Measurements from ENCODE around the gene CD151. TPM values are rescaled to one million over a fixed set of nuclear protein-coding genes. Genes with fewer than 3 reads are reported as not detected.

Gene CD151
- total and polyA plus RNA-seq, 4 donors = 31.6 to 264 (median 124) TPM

DNA sequence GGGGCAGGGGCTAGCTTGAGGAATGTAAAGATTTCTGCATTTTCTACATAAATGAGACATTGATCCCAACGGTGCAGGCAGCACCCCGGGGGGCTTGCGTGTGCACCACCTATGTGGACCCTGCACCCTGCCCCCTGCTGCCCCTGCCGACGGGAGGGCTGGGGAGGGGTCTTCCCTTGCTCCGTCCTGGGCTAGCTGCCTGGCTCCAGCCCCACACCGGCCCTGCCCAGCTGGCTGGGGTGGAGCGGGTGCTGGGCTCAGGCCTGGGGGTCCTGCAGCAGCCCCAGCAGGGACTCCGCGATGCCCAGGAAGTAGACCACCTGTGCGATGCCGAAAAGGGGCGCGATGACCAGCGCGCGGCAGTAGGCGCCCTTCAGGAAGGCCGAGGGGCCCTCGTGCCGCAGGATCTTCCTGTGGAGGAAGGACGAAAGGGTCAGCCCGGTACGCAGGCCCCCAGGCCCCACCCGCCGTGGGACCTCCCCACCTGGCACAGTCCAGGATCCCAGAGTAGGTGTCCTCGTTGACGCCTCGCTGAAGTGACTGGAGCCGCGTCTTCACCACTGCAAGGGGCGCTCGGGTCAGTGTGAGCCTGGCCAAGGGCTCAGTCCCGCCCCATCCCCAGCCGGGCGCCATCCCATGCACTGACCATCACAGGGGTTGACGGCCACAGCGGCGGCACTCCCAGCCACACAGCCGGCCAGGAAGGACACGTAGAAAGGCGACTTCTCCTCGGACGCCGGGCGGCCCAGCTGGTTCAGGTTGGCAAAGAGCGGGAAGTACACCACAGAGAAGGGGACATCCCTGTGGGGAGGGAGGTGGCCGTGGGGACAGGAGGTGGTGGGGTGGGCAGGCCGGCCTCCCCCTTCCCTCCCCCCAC lies 40.9 kb upstream of the CD151 start:
- DNase-seq (ENCODE audit: low spot score) = no peak
- Histone ChIP-seq H3K4me1 (ENCODE audit: control insufficient read depth in 4 of 4, insufficient read depth in 4 of 4, low read length in 3 of 4) (peaks cover 7 to 32% (median 20%) of the 10 kb centered on the region in 4 donors), H3K4me3 (ENCODE audit: low read depth in 1 of 3, low read length in 3 of 3) (no peak overlapping the region), H3K9ac (ENCODE audit: low read depth in 1 of 2, low read length in 2 of 2) (no peak overlapping the region), H3K9me3 (ENCODE audit: control insufficient read depth in 4 of 4, low read length in 3 of 4) (no peaks in the 10 kb centered on the region), H3K36me3 (ENCODE audit: control insufficient read depth in 4 of 4, insufficient read depth in 3 of 4, low read depth in 1 of 4, low read length in 3 of 4) (peaks cover 0 to 10% (median 6%) of the 10 kb centered on the region in 4 donors), H3K27ac (ENCODE audit: low read depth in 1 of 2, low read length in 2 of 2) (no peak overlapping the region), H3K27me3 (ENCODE audit: control insufficient read depth in 4 of 4, insufficient read depth in 4 of 4, low read length in 3 of 4) (no peaks in the 10 kb centered on the region)
- 93% methylated on average over 49 of the region's 49 CpGs for WGBS
- no peak for TF ChIP-seq GABPA (IDR thresholded peaks at IDR 0.05 in 1 of 2, conservative IDR thresholded peaks at IDR 0.05 in 1 of 2)
- TF ChIP-seq, protein P1, sequence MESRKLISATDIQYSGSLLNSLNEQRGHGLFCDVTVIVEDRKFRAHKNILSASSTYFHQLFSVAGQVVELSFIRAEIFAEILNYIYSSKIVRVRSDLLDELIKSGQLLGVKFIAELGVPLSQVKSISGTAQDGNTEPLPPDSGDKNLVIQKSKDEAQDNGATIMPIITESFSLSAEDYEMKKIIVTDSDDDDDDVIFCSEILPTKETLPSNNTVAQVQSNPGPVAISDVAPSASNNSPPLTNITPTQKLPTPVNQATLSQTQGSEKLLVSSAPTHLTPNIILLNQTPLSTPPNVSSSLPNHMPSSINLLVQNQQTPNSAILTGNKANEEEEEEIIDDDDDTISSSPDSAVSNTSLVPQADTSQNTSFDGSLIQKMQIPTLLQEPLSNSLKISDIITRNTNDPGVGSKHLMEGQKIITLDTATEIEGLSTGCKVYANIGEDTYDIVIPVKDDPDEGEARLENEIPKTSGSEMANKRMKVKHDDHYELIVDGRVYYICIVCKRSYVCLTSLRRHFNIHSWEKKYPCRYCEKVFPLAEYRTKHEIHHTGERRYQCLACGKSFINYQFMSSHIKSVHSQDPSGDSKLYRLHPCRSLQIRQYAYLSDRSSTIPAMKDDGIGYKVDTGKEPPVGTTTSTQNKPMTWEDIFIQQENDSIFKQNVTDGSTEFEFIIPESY (IDR thresholded peaks at IDR 0.05) = no peak
- TF ChIP-seq, protein P2, sequence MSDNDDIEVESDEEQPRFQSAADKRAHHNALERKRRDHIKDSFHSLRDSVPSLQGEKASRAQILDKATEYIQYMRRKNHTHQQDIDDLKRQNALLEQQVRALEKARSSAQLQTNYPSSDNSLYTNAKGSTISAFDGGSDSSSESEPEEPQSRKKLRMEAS (IDR thresholded peaks at IDR 0.05) = no peak
- no peak for TF ChIP-seq NR2F2 (IDR thresholded peaks at IDR 0.05)
- no peak for TF ChIP-seq JUND (IDR thresholded peaks at IDR 0.05)
- TF ChIP-seq TAF1 (conservative IDR thresholded peaks at IDR 0.05) = no peak
- no peak for TF ChIP-seq EGR1 (IDR thresholded peaks at IDR 0.05; ENCODE audit: low read depth in 2 of 2)
- no peak for TF ChIP-seq FOXA2 (IDR thresholded peaks at IDR 0.05)
- no peak for TF ChIP-seq HNF4A (conservative IDR thresholded peaks at IDR 0.05)
- no peak for TF ChIP-seq SP1 (IDR thresholded peaks at IDR 0.05)
- no peak for TF ChIP-seq FOXA1 (IDR thresholded peaks at IDR 0.05)
- no peak for TF ChIP-seq RXRA (IDR thresholded peaks at IDR 0.05)
- TF ChIP-seq RAD21 (IDR thresholded peaks at IDR 0.05) = no peak
- no peak for TF ChIP-seq YY1 (IDR thresholded peaks at IDR 0.05)

DNA sequence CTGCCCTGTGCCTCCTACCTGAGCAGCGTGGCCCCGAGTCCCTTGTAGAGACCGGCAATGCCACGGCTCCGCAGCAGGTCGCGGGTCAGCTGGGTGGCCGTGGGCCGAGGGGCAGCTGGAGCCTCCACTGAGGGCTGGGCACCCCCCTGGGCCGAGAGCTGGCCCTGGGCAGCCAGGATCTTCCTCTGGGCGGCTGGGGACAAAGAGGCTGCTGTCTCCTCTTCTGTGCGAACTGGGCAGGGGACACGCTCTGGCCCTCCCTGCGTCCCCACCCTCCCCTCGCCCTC lies 40.3 kb upstream of the CD151 start:
- TF ChIP-seq NR2F2 (IDR thresholded peaks at IDR 0.05) (no peak), HNF4G (IDR thresholded peaks at IDR 0.05) (no peak), YY1 (IDR thresholded peaks at IDR 0.05) (no peak), SP1 (IDR thresholded peaks at IDR 0.05) (no peak), RAD21 (IDR thresholded peaks at IDR 0.05) (no peak), GABPA (IDR thresholded peaks at IDR 0.05 in 1 of 2, conservative IDR thresholded peaks at IDR 0.05 in 1 of 2) (no peak), FOXA2 (IDR thresholded peaks at IDR 0.05) (no peak), TAF1 (conservative IDR thresholded peaks at IDR 0.05) (no peak), RXRA (IDR thresholded peaks at IDR 0.05) (no peak), EGR1 (IDR thresholded peaks at IDR 0.05; ENCODE audit: low read depth in 2 of 2) (no peak), HNF4A (conservative IDR thresholded peaks at IDR 0.05) (no peak), FOXA1 (IDR thresholded peaks at IDR 0.05) (no peak)
- TF ChIP-seq, protein P2 (IDR thresholded peaks at IDR 0.05) = no peak
- TF ChIP-seq, protein P3, sequence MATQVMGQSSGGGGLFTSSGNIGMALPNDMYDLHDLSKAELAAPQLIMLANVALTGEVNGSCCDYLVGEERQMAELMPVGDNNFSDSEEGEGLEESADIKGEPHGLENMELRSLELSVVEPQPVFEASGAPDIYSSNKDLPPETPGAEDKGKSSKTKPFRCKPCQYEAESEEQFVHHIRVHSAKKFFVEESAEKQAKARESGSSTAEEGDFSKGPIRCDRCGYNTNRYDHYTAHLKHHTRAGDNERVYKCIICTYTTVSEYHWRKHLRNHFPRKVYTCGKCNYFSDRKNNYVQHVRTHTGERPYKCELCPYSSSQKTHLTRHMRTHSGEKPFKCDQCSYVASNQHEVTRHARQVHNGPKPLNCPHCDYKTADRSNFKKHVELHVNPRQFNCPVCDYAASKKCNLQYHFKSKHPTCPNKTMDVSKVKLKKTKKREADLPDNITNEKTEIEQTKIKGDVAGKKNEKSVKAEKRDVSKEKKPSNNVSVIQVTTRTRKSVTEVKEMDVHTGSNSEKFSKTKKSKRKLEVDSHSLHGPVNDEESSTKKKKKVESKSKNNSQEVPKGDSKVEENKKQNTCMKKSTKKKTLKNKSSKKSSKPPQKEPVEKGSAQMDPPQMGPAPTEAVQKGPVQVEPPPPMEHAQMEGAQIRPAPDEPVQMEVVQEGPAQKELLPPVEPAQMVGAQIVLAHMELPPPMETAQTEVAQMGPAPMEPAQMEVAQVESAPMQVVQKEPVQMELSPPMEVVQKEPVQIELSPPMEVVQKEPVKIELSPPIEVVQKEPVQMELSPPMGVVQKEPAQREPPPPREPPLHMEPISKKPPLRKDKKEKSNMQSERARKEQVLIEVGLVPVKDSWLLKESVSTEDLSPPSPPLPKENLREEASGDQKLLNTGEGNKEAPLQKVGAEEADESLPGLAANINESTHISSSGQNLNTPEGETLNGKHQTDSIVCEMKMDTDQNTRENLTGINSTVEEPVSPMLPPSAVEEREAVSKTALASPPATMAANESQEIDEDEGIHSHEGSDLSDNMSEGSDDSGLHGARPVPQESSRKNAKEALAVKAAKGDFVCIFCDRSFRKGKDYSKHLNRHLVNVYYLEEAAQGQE (IDR thresholded peaks at IDR 0.05) = no peak
- TF ChIP-seq, protein P4, sequence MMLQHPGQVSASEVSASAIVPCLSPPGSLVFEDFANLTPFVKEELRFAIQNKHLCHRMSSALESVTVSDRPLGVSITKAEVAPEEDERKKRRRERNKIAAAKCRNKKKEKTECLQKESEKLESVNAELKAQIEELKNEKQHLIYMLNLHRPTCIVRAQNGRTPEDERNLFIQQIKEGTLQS (IDR thresholded peaks at IDR 0.05) = no peak
- Histone ChIP-seq H3K27me3 (ENCODE audit: control insufficient read depth in 4 of 4, insufficient read depth in 4 of 4, low read length in 3 of 4) (no peaks in the 10 kb centered on the region), H3K9ac (ENCODE audit: low read depth in 1 of 2, low read length in 2 of 2) (no peak overlapping the region), H3K36me3 (ENCODE audit: control insufficient read depth in 4 of 4, insufficient read depth in 3 of 4, low read depth in 1 of 4, low read length in 3 of 4) (peaks cover 0 to 10% (median 5%) of the 10 kb centered on the region in 4 donors), H3K9me3 (ENCODE audit: control insufficient read depth in 4 of 4, low read length in 3 of 4) (no peaks in the 10 kb centered on the region), H3K4me3 (ENCODE audit: low read depth in 1 of 3, low read length in 3 of 3) (no peak overlapping the region), H3K4me1 (ENCODE audit: control insufficient read depth in 4 of 4, insufficient read depth in 4 of 4, low read length in 3 of 4) (peaks cover 7 to 38% (median 26%) of the 10 kb centered on the region in 4 donors), H3K27ac (ENCODE audit: low read depth in 1 of 2, low read length in 2 of 2) (no peak overlapping the region)
- WGBS = 97% methylated on average over 15 of the region's 15 CpGs
- no peak for DNase-seq (ENCODE audit: low spot score)

All from liver (tissue), 9 donors.